HTR-8/SVneo (cell line): ENCODE measurements around the gene SEMA3G.
A peak's percentile ranks its signal among the peaks of the same experiment; 100 is the strongest.

Experiments used
- DNase-seq: peaks from one replicate; pipeline ENCODE4 v3.0.0; 2011; ENCODE audit warnings: low spot score, mixed read lengths; ENCODE audit not compliant: insufficient read length
- FAIRE-seq: peaks from 2 replicates; lab custom pipeline; 2011; peaks lifted over from hg19 to GRCh38; lab: Jason Lieb, UNC

Gene SEMA3G

GRCh38 chr3:52479877-52480575 lies 35.1 kb upstream of the SEMA3G start:
- DNase-seq, result no peak
- FAIRE-seq, result no peak

- DNase-seq, result no peak
- no peak for FAIRE-seq
Observed at GRCh38 chr3:52479037-52479876, 34.4 kb upstream of the SEMA3G start.

- FAIRE-seq, result no peak
- DNase-seq, result no peak
Observed at GRCh38 chr3:52477796-52478095, 32.8 kb upstream of the SEMA3G start.

GRCh38 chr3:52477076-52477795 lies 32.3 kb upstream of the SEMA3G start:
- DNase-seq (no peak), FAIRE-seq (no peak)

- no peak for DNase-seq
- FAIRE-seq, result no peak
Observed at GRCh38 chr3:52473026-52473425, 28.1 kb upstream of the SEMA3G start.

GRCh38 chr3:52472239-52473000 lies 27.5 kb upstream of the SEMA3G start:
- DNase-seq, result no peak

GRCh38 chr3:52471371-52472238 lies 26.7 kb upstream of the SEMA3G start:
- FAIRE-seq, result no peak
- peak; percentile 59 for DNase-seq

More at GRCh38 chr3:52472239-52473000, 27.5 kb upstream of the SEMA3G start:
- FAIRE-seq, result peak; percentile 57

- DNase-seq, result no peak
- no peak for FAIRE-seq
Observed at GRCh38 chr3:52470920-52471319, 26.0 kb upstream of the SEMA3G start.

GRCh38 chr3:52469001-52469400 lies 24.1 kb upstream of the SEMA3G start:
- DNase-seq, result no peak
- FAIRE-seq, result no peak

- DNase-seq (no peak), FAIRE-seq (no peak)
Observed at GRCh38 chr3:52468336-52468735, 23.4 kb upstream of the SEMA3G start.

- FAIRE-seq (peak; percentile 62), DNase-seq (no peak)
Observed at GRCh38 chr3:52463416-52463815, 18.5 kb upstream of the SEMA3G start.

- FAIRE-seq, result no peak
- no peak for DNase-seq
Observed at GRCh38 chr3:52461874-52462273, 17.0 kb upstream of the SEMA3G start.

- DNase-seq (no peak), FAIRE-seq (no peak)
Observed at GRCh38 chr3:52458770-52459545, 14.1 kb upstream of the SEMA3G start.

- no peak for DNase-seq
- FAIRE-seq, result no peak
Observed at GRCh38 chr3:52458031-52458760, 13.3 kb upstream of the SEMA3G start.

- FAIRE-seq (no peak), DNase-seq (no peak)
Observed at GRCh38 chr3:52456800-52457183, 11.9 kb upstream of the SEMA3G start.

- DNase-seq (no peak), FAIRE-seq (peak; percentile 73)
Observed at GRCh38 chr3:52456169-52456799, 11.4 kb upstream of the SEMA3G start.

GRCh38 chr3:52455283-52456168 lies 10.6 kb upstream of the SEMA3G start, which contains the start of gene NISCH:
TSS of gene NISCH (plus strand) at chr3:52455604. CDS start at chr3:52455642, 38 bp downstream.
- FAIRE-seq (peak; percentile 89), DNase-seq (peak; percentile 81)
